ENCODE results near the gene LRIT3. TPM values are rescaled to one million over a fixed set of nuclear protein-coding genes. Genes with fewer than 3 reads are reported as not detected.
"Not testable (repeated sequence)": the region's sequence is repeated elsewhere in the genome, so short reads cannot be mapped to it uniquely, and the experiment has no call there.

LRIT3 gene
- total RNA-seq, 1 donor from 2014 or later: 0.12 TPM

DNA sequence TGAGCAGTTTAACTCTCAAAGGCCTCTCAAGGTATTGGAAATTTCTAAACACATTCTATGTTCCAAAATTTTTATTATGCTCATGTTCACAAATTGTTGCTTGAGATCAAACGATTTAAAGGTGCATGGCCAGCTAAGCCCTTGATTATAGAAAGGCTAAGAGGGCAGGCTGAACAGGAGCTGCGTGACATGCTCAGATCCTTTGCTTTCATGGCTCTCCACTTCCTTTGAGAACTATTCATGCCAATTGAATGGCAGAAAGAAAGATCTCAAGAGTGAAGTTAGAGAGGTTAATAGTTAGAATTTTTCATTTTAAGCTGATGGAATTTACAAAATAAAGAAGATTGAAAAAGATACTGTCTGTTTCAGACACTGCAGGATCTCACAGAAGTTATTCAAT, 594 bp downstream of the LRIT3 start:
- TF ChIP-seq, protein P1, sequence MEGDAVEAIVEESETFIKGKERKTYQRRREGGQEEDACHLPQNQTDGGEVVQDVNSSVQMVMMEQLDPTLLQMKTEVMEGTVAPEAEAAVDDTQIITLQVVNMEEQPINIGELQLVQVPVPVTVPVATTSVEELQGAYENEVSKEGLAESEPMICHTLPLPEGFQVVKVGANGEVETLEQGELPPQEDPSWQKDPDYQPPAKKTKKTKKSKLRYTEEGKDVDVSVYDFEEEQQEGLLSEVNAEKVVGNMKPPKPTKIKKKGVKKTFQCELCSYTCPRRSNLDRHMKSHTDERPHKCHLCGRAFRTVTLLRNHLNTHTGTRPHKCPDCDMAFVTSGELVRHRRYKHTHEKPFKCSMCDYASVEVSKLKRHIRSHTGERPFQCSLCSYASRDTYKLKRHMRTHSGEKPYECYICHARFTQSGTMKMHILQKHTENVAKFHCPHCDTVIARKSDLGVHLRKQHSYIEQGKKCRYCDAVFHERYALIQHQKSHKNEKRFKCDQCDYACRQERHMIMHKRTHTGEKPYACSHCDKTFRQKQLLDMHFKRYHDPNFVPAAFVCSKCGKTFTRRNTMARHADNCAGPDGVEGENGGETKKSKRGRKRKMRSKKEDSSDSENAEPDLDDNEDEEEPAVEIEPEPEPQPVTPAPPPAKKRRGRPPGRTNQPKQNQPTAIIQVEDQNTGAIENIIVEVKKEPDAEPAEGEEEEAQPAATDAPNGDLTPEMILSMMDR (IDR thresholded peaks at IDR 0.05; ENCODE audit: partially characterized antibody, unreplicated experiment): no peak
- H3K27me3 Mint-ChIP-seq (ENCODE audit: unreplicated experiment): no peaks in the 10 kb centered on the region
- no peaks in the 10 kb centered on the region for H3K9me3 Mint-ChIP-seq (ENCODE audit: unreplicated experiment)
- no peak overlapping the region for H3K4me3 Mint-ChIP-seq (ENCODE audit: unreplicated experiment)
- H3K27ac Mint-ChIP-seq (ENCODE audit: unreplicated experiment): no peak overlapping the region
- no peaks in the 10 kb centered on the region for H3K4me1 Mint-ChIP-seq (ENCODE audit: low read depth, unreplicated experiment)
- DNase-seq: no peak
- no peaks in the 10 kb centered on the region for H3K36me3 Mint-ChIP-seq (ENCODE audit: unreplicated experiment)

DNA sequence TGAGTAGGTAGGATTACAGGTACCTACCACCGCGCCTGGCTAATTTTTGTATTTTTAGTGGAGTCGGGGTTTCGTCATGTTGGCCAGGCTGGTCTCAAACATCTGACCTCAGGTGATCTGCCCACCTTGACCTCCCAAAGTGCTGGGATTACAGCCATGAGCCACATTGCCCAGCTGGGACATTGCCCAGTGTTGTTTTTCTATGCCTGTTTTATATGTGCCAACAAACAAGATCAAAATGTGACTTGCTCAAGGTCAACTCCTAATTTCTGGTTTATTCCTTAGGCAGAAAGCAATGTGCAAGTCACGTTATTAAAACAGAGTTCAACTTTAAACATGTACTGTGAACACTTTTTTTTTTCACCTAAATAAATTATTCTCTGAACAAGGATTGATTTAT, 2.7 kb downstream of the LRIT3 start:
- Mint-ChIP-seq H3K9me3 (ENCODE audit: unreplicated experiment) (no peaks in the 10 kb centered on the region), H3K4me3 (ENCODE audit: unreplicated experiment) (no peak overlapping the region), H3K27ac (ENCODE audit: unreplicated experiment) (no peak overlapping the region)

DNA sequence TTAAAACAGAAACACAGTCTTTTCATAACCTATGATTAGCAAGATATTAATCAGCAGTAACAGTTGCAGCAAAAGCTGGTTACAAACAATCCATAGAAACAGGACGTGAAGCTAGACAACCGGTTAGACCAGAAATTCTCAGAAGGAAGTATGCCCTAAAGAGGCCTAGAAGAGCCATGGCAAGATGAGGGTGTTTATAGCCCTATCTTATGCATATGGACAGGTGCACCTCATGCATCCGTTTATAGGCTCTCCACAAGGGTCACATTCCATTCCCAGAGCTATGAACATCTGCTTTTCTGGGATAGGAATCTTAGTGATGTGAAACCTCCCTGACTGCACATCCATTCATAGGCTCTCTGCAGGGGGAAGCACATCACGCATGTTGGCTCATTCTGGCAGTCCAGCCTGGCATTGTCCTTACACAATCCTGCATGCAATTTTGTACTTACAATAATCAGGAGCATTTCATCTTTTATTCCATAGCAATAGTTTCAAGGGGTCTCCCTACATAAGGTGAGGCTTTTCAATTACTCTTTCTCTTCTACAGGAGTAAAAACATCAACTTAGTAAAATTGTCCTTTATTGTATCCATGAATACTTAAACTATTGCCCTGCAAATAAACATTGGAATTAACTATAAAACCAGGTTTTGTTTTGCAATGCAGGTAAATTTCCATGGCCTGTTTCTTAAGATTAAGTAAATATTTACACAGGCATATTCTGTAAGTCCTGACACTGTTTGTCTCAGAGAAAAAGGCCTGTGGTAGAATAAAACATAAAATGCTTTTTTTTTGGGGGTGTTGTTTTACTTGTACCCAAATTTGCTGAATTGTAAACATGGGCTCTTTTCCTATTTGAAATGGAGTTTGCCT, 11.8 kb downstream of the LRIT3 start:
- not testable (repeated sequence) for H3K4me1 Mint-ChIP-seq (ENCODE audit: low read depth, unreplicated experiment); H3K27me3 Mint-ChIP-seq (ENCODE audit: unreplicated experiment)

More for the DNA sequence above, 2.7 kb downstream of the LRIT3 start:
- H3K4me1 Mint-ChIP-seq (ENCODE audit: low read depth, unreplicated experiment): no peaks in the 10 kb centered on the region
- no peaks in the 10 kb centered on the region for H3K27me3 Mint-ChIP-seq (ENCODE audit: unreplicated experiment)
- H3K36me3 Mint-ChIP-seq (ENCODE audit: unreplicated experiment): no peaks in the 10 kb centered on the region
- TF ChIP-seq, protein P1 (IDR thresholded peaks at IDR 0.05; ENCODE audit: partially characterized antibody, unreplicated experiment): no peak
- no peak for DNase-seq

DNA sequence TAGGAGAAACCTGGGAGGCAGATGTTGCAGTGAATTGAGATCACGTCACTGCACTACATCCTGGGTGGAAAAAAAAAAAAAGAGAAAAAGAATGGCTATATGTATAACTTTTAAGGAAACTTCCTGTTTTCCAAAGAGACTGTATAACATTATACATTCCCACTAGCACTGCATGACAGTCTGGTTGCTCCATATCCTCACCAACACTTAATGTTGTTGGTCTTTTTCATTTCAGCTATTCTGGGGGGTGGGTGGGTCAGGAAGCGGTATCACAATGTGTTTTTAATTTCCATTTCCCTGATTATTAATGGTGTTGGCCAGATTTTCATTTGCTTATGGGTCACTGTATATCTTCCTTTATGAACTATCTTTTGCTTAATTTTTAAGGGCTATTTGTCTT, 13.4 kb downstream of the LRIT3 start:
- DNase-seq: no peak
- Mint-ChIP-seq H3K36me3 (ENCODE audit: unreplicated experiment) (no peaks in the 10 kb centered on the region), H3K9me3 (ENCODE audit: unreplicated experiment) (no peaks in the 10 kb centered on the region), H3K4me1 (ENCODE audit: low read depth, unreplicated experiment) (no peaks in the 10 kb centered on the region), H3K4me3 (ENCODE audit: unreplicated experiment) (no peak overlapping the region), H3K27me3 (ENCODE audit: unreplicated experiment) (no peaks in the 10 kb centered on the region), H3K27ac (ENCODE audit: unreplicated experiment) (no peak overlapping the region)
- TF ChIP-seq, protein P1 (IDR thresholded peaks at IDR 0.05; ENCODE audit: partially characterized antibody, unreplicated experiment): no peak

More for the DNA sequence above, 11.8 kb downstream of the LRIT3 start:
- not testable (repeated sequence) for DNase-seq; H3K27ac Mint-ChIP-seq (ENCODE audit: unreplicated experiment); H3K9me3 Mint-ChIP-seq (ENCODE audit: unreplicated experiment); H3K36me3 Mint-ChIP-seq (ENCODE audit: unreplicated experiment); H3K4me3 Mint-ChIP-seq (ENCODE audit: unreplicated experiment)

DNA sequence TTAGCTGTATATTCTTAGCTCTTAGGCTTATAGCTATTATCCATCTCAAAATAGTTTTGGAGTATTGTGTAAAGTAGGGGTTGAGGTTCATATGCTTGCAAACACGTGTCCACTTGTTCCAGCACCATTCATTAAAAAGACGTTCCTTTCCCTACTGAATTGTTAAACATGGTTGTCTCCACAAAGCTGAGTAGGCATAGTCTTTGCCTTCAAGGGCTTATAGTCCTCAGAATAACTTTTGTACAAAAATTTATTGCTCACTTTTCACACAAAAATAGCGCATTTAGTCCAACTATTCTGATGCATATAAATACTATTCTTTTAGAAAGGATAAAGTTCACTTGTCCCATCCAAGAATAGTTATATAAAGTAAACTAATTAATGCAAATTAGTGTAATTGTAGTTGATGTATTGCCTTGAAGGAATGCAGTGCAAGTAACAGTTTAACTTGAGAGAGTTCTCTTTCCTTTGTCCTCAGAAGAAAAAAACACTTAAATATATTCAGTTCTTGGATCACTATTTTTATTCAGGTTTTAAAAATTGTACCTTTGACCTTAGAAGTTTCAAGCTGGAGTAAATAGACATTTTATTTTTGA, 14.1 kb downstream of the LRIT3 start:
- no peak overlapping the region for H3K4me3 Mint-ChIP-seq (ENCODE audit: unreplicated experiment)
- no peaks in the 10 kb centered on the region for H3K9me3 Mint-ChIP-seq (ENCODE audit: unreplicated experiment)
- TF ChIP-seq, protein P1 (IDR thresholded peaks at IDR 0.05; ENCODE audit: partially characterized antibody, unreplicated experiment): no peak
- no peaks in the 10 kb centered on the region for H3K27me3 Mint-ChIP-seq (ENCODE audit: unreplicated experiment)
- no peak overlapping the region for H3K27ac Mint-ChIP-seq (ENCODE audit: unreplicated experiment)
- no peak for DNase-seq
- H3K36me3 Mint-ChIP-seq (ENCODE audit: unreplicated experiment): no peaks in the 10 kb centered on the region
- H3K4me1 Mint-ChIP-seq (ENCODE audit: low read depth, unreplicated experiment): no peaks in the 10 kb centered on the region

All from glutamatergic neuron (in vitro differentiated cells).